GM19239 (cell line): ENCODE measurements around the gene DVL1.
"Not testable (repeated sequence)": the region's sequence is repeated elsewhere in the genome, so short reads cannot be mapped to it uniquely, and the experiment has no call there.

Experiments used
- DNase-seq: peaks from one replicate; pipeline ENCODE4 v3.0.0; 2011; ENCODE audit warnings: low spot score; ENCODE audit not compliant: insufficient read length
- FAIRE-seq: peaks from 2 replicates; lab custom pipeline; 2011; peaks lifted over from hg19 to GRCh38; lab: Jason Lieb, UNC

The DVL1 gene

GRCh38 chr1:1349256-1350012 lies at the start of gene DVL1:
TSS of gene DVL1 (minus strand) at chr1:1349418. CDS start at chr1:1349065, 353 bp downstream.
- DNase-seq: peak; percentile 99
- FAIRE-seq: no peak

GRCh38 chr1:1398677-1399186 lies 49.5 kb upstream of the DVL1 start:
- no peak for FAIRE-seq
- DNase-seq: no peak

- no peak for DNase-seq
- no peak for FAIRE-seq
These were observed 48.8 kb upstream of the DVL1 start for GRCh38 chr1:1397839-1398523.

- no peak for FAIRE-seq
These were observed 45.9 kb upstream of the DVL1 start for GRCh38 chr1:1395166-1395565.

GRCh38 chr1:1394116-1394515 lies 44.9 kb upstream of the DVL1 start:
- no peak for FAIRE-seq
- no peak for DNase-seq

More at GRCh38 chr1:1395166-1395565, 45.9 kb upstream of the DVL1 start:
- DNase-seq: no peak

- DNase-seq (no peak), FAIRE-seq (no peak)
These were observed 44.2 kb upstream of the DVL1 start for GRCh38 chr1:1393428-1393827.

- DNase-seq (no peak), FAIRE-seq (no peak)
These were observed 43.8 kb upstream of the DVL1 start for GRCh38 chr1:1393014-1393413.

- no peak for DNase-seq
- FAIRE-seq: no peak
These were observed 42.0 kb upstream of the DVL1 start for GRCh38 chr1:1391225-1391624.

- FAIRE-seq (no peak), DNase-seq (no peak)
These were observed 41.5 kb upstream of the DVL1 start for GRCh38 chr1:1390675-1391074.

GRCh38 chr1:1388078-1388472 lies 38.9 kb upstream of the DVL1 start:
- FAIRE-seq (no peak), DNase-seq (no peak)

GRCh38 chr1:1387098-1388077 lies 38.2 kb upstream of the DVL1 start:
- FAIRE-seq (no peak), DNase-seq (no peak)

GRCh38 chr1:1385931-1386330 lies 36.7 kb upstream of the DVL1 start:
- DNase-seq (no peak), FAIRE-seq (no peak)

- DNase-seq, FAIRE-seq: not testable (repeated sequence)
These were observed 36.1 kb upstream of the DVL1 start for GRCh38 chr1:1385339-1385738.

GRCh38 chr1:1381294-1381693 lies 32.1 kb upstream of the DVL1 start:
- FAIRE-seq (no peak), DNase-seq (no peak)

GRCh38 chr1:1380860-1381259 lies 31.6 kb upstream of the DVL1 start:
- no peak for DNase-seq
- FAIRE-seq: no peak

- FAIRE-seq (no peak), DNase-seq (no peak)
These were observed 28.5 kb upstream of the DVL1 start for GRCh38 chr1:1377540-1378205.

- no peak for DNase-seq
- no peak for FAIRE-seq
These were observed 27.5 kb upstream of the DVL1 start for GRCh38 chr1:1376551-1377226.

GRCh38 chr1:1374929-1375662 lies 25.9 kb upstream of the DVL1 start, which contains the start of gene AURKAIP1:
TSS of gene AURKAIP1 (minus strand) at chr1:1375207. CDS start at chr1:1374756, 451 bp downstream.
- FAIRE-seq (peak; percentile 100), DNase-seq (peak; percentile 98)

GRCh38 chr1:1374589-1374928 lies 25.3 kb upstream of the DVL1 start:
- DNase-seq (no peak), FAIRE-seq (no peak)
